Central memory CD8-positive, alpha-beta T cell (primary cell): ENCODE measurements around the gene C12orf76.
A peak's percentile ranks its signal among the peaks of the same experiment; 100 is the strongest.
"Not testable (repeated sequence)": the region's sequence is repeated elsewhere in the genome, so short reads cannot be mapped to it uniquely, and the experiment has no call there.

Source experiments
- ATAC-seq: fragments of 150-1000 bp; cut with Tn5 transposase; replicated peaks from 2 replicates; pipeline ENCODE4 v1.10.0; 2022; ENCODE audit warnings: mild to moderate bottlenecking, moderate FRiP score, moderate number of reproducible peaks; ENCODE audit not compliant: poor library complexity, severe bottlenecking; ENCODE audit errors: extremely low read depth
- DNase-seq, 2 donors: peaks; one replicate each; pipeline ENCODE4 v3.0.0; 2021; ENCODE audit warnings: low spot score in 2 of 2
- H3K27ac Mint-ChIP-seq: one replicate; pipeline ENCODE4 v1.8.0; 2022; ENCODE audit warnings: low read depth, mild to moderate bottlenecking, moderate library complexity, mixed read lengths
- H3K27me3 Mint-ChIP-seq: one replicate; pipeline ENCODE4 v1.8.0; 2022; ENCODE audit warnings: mixed read lengths
- H3K36me3 Mint-ChIP-seq: one replicate; pipeline ENCODE4 v1.8.0; 2022; ENCODE audit warnings: mild to moderate bottlenecking, moderate library complexity, mixed read lengths; ENCODE audit not compliant: insufficient read depth
- H3K4me1 Mint-ChIP-seq: one replicate; pipeline ENCODE4 v1.8.0; 2022; ENCODE audit warnings: mixed read lengths
- H3K4me3 Mint-ChIP-seq: one replicate; pipeline ENCODE4 v1.8.0; 2022; ENCODE audit warnings: mild to moderate bottlenecking, moderate library complexity, mixed read lengths
- H3K9me3 Mint-ChIP-seq: one replicate; pipeline ENCODE4 v1.8.0; 2022; ENCODE audit warnings: mixed read lengths

C12orf76 gene

DNA sequence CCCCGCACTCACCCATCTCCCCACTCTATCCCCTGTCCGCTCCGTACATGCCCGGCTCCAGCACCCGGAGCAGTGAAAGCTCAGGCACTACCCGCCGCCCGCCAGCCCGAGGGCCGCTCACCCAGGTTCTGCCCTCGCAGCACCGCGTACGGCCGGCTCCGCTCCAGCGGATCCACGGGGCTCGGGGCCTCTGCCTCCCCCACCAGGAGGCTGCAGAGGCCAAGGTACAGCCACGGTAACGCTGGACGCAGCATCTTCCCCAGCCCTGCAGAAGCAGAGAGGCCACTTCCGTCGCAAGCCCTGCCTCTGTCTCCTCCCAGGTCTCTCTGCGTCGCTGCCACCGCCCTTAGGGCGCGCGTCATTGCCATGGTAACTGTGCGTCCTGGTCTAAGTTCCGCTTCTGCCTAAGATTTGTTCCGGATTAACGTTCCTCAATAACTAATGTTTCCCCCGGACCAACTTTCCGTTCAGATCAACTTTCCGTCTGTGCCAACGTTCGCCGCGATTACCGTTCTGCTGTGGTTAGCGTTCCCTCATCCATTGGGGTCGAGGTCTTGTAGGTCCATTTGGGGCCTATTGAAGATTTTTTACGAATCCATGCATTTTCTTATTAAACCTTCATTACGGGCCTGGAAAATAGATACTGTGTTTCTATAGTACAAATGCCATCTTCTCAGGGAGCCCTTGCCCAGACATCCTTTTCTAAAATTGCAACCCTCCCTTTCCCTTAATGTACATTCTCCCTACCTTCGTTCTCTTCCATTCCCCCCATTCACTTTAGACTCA, at the start of gene C12orf76:
C12orf76 (minus strand) TSS at position 281 of the 786 bp plus-strand sequence; CDS start at position 254, 27 bp downstream.
- ATAC-seq: peak; percentile 100
- Mint-ChIP-seq H3K27me3 (no peaks in the 10 kb centered on the region), H3K4me1 (peaks cover 13% of the 10 kb centered on the region), H3K27ac (peak within 1 kb of the TSS; percentile 93), H3K9me3 (no peaks in the 10 kb centered on the region), H3K4me3 (peak within 1 kb of the TSS; percentile 91), H3K36me3 (peaks cover 13% of the 10 kb centered on the region)
- DNase-seq: peak; percentile 79 to 85

- Mint-ChIP-seq H3K4me1 (no peaks in the 10 kb centered on the region), H3K27ac (no peak overlapping the region), H3K9me3 (no peaks in the 10 kb centered on the region), H3K27me3 (peaks cover 16% of the 10 kb centered on the region), H3K36me3 (peaks cover 1% of the 10 kb centered on the region), H3K4me3 (no peak overlapping the region)
- no peak for DNase-seq
- ATAC-seq: no peak
These were observed 45.4 kb upstream of the C12orf76 start for GRCh38 chr12:110093631-110094311.

GRCh38 chr12:110091136-110091711, 42.9 kb upstream of the C12orf76 start:
- H3K36me3 Mint-ChIP-seq: no peaks in the 10 kb centered on the region
- no peak for DNase-seq
- no peak for ATAC-seq
- H3K27ac Mint-ChIP-seq: no peak overlapping the region
- H3K27me3 Mint-ChIP-seq: peaks cover 16% of the 10 kb centered on the region
- H3K4me1 Mint-ChIP-seq: no peaks in the 10 kb centered on the region
- no peaks in the 10 kb centered on the region for H3K9me3 Mint-ChIP-seq
- H3K4me3 Mint-ChIP-seq: no peak overlapping the region

DNA sequence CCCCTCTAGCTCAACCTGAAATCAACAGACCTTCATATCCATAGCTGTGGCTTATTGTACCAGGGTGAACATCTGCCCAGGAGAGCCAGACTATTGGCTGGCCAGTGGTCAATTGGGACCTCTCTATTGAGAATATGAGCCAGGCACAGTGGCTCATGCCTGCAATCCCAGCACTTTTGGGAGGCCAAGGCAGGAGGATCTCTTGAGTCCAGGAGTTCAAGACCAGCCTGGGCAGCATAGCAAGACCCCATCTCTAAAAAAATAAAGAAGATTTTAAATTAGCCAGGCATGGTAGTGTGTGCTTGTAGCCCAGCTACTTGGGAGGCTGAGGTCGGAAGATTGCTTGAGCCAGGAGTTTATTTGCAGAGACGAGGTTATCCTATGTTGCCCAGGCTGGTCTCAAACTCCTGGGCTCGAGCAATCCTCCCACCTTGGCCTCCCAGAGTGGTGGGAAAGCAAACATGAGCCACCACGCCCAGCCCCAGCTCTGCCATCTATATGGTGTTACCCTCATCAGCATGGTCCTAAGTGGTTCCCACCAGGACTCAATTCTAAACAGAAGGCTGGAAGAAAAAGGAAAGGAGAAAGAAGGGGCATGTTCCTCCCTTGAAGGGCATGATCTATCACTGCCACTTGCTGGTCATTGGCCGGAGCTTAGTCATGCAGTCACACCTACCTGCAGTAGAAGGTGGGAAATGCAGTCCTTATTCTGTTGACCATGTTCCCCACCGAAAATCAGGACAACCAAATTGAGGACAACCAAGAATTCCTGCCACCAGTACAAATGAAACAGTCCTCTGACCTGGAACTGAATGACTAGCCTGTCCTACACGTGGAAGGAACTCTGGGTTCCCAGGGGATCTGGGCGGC, 42.2 kb upstream of the C12orf76 start:
- Mint-ChIP-seq H3K4me3 (no peak overlapping the region), H3K9me3 (no peaks in the 10 kb centered on the region)

GRCh38 chr12:110088936-110089335, 40.6 kb upstream of the C12orf76 start:
- H3K4me1 Mint-ChIP-seq: no peaks in the 10 kb centered on the region
- H3K36me3 Mint-ChIP-seq: no peaks in the 10 kb centered on the region
- DNase-seq: no peak
- no peaks in the 10 kb centered on the region for H3K9me3 Mint-ChIP-seq
- peaks cover 27% of the 10 kb centered on the region for H3K27me3 Mint-ChIP-seq
- no peak for ATAC-seq
- H3K4me3 Mint-ChIP-seq: no peak overlapping the region
- H3K27ac Mint-ChIP-seq: no peak overlapping the region

More for the DNA sequence above, 42.2 kb upstream of the C12orf76 start:
- no peaks in the 10 kb centered on the region for H3K4me1 Mint-ChIP-seq
- no peaks in the 10 kb centered on the region for H3K36me3 Mint-ChIP-seq
- peaks cover 22% of the 10 kb centered on the region for H3K27me3 Mint-ChIP-seq
- no peak overlapping the region for H3K27ac Mint-ChIP-seq
- DNase-seq (no peak), ATAC-seq (no peak)

DNA sequence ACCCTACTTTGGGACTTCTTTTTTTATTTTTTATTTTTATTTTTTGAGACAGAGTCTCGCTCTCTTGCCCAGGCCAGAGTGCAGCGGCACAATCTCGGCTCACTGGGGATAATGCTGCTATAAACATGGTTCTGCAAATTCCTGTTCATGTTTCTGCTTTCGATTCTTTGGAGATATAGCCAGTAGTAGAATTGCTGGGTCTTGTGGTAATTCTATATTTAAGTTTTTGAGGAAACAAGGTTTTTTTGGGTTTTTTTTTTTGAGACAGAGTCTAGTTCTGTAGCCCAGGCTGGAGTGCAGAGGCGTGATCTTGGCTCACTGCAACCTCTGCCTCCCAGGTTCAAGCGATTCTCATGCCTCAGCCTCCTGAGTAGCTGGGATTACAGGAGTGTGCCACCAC, 39.9 kb upstream of the C12orf76 start:
- peaks cover 27% of the 10 kb centered on the region for H3K27me3 Mint-ChIP-seq
- not testable (repeated sequence) for DNase-seq

GRCh38 chr12:110084314-110085015, 36.1 kb upstream of the C12orf76 start:
- peaks cover 18% of the 10 kb centered on the region for H3K27me3 Mint-ChIP-seq
- DNase-seq: no peak
- ATAC-seq: no peak
- peaks cover 5% of the 10 kb centered on the region for H3K9me3 Mint-ChIP-seq
- no peak overlapping the region for H3K27ac Mint-ChIP-seq
- peaks cover 3% of the 10 kb centered on the region for H3K36me3 Mint-ChIP-seq
- peaks cover 6% of the 10 kb centered on the region for H3K4me1 Mint-ChIP-seq
- H3K4me3 Mint-ChIP-seq: no peak overlapping the region

More for the DNA sequence above, 39.9 kb upstream of the C12orf76 start:
- H3K4me1 Mint-ChIP-seq, H3K36me3 Mint-ChIP-seq, H3K27ac Mint-ChIP-seq, H3K4me3 Mint-ChIP-seq, ATAC-seq, H3K9me3 Mint-ChIP-seq: not testable (repeated sequence)

DNA sequence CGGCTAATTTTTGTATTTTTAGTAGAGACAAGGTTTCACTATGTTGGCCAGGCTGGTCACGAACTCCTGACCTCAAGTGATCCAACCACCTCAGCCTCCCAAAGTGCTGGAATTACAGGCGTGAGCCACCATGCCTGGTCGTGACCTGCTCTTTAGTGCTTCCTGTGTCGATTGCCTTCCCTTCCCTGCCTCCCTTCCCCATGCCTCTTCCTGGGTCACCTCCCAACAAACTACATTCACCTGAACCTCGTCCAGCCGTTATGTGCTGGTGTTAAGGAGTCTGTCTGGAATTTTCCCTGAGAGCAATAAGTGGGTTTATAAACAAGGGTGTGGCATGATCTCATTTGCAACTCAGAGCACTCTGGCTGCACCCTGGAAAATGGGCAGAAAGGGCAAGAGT, 32.1 kb upstream of the C12orf76 start:
- peaks cover 4% of the 10 kb centered on the region for H3K27me3 Mint-ChIP-seq
- H3K36me3 Mint-ChIP-seq: peaks cover 5% of the 10 kb centered on the region
- H3K4me1 Mint-ChIP-seq: peaks cover 15% of the 10 kb centered on the region
- H3K27ac Mint-ChIP-seq: no peak overlapping the region
- ATAC-seq: no peak
- DNase-seq: no peak
- H3K9me3 Mint-ChIP-seq: peaks cover 5% of the 10 kb centered on the region
- H3K4me3 Mint-ChIP-seq: peak overlapping the region; percentile 73

- peaks cover 5% of the 10 kb centered on the region for H3K9me3 Mint-ChIP-seq
- DNase-seq: peak; percentile 48 to 63
- peaks cover 5% of the 10 kb centered on the region for H3K36me3 Mint-ChIP-seq
- no peaks in the 10 kb centered on the region for H3K27me3 Mint-ChIP-seq
- ATAC-seq: peak; percentile 89
- H3K4me3 Mint-ChIP-seq: peak overlapping the region; percentile 73
- H3K27ac Mint-ChIP-seq: peak overlapping the region; percentile 92
- H3K4me1 Mint-ChIP-seq: peaks cover 15% of the 10 kb centered on the region
These were observed 31.4 kb upstream of the C12orf76 start for GRCh38 chr12:110079477-110080400.

DNA sequence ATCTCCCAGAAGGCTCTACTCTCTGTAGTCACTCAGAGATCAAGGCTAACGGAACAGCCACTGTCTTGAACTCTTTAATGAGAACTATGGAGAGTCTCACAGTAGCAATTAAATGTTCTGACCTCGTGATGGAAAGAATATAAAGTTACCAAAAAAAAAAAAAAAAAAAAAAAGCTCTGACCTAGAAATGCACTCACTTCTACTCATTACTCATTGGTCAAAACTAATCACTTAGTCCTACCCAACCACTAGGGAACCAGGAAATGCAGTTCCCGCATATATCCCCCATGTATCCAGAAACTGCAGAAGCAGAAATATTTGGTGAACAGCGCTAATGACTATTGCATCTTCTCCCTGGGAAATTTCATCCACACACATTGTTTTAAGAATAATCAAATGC, 29.5 kb upstream of the C12orf76 start:
- Mint-ChIP-seq H3K4me1 (peaks cover 28% of the 10 kb centered on the region), H3K27ac (no peak overlapping the region), H3K9me3 (peaks cover 5% of the 10 kb centered on the region), H3K36me3 (peaks cover 5% of the 10 kb centered on the region), H3K4me3 (no peak overlapping the region), H3K27me3 (peaks cover 6% of the 10 kb centered on the region)
- ATAC-seq (no peak), DNase-seq (no peak)

DNA sequence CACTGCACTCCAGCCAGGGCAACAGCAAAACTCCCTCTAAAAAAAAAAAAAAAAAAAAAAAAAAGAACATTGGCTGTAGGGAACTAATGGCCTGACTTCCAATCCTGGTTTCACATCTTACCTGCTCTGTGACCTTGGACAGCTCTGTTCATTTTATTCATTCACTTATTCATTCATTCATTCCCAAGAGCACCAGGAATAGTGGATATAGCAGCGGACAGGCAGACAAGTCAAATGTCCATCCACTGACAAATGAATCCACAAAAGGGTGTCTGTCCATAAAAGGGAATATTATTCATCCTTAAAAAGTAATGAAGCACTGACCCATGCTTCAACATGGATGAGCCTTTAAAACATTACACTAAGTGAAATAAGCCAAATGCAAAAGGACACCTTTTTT, 27.6 kb upstream of the C12orf76 start:
- Mint-ChIP-seq H3K27me3 (peaks cover 13% of the 10 kb centered on the region), H3K27ac (no peak overlapping the region), H3K9me3 (peaks cover 5% of the 10 kb centered on the region), H3K4me3 (no peak overlapping the region), H3K36me3 (peaks cover 2% of the 10 kb centered on the region), H3K4me1 (peaks cover 29% of the 10 kb centered on the region)
- no peak for ATAC-seq
- DNase-seq: no peak
